Mononuclear cell (primary cell): ENCODE data around the gene DSTYK. TPM values are rescaled to one million over a fixed set of nuclear protein-coding genes. Genes with fewer than 3 reads are reported as not detected.
"Not testable (repeated sequence)": the region's sequence is repeated elsewhere in the genome, so short reads cannot be mapped to it uniquely, and the experiment has no call there.

Experiments used
- H3K27me3 ChIP-seq: 2 replicates; pipeline ENCODE4 v1.6.0; 2011; ENCODE audit warnings: low read length, control low read depth; ENCODE audit not compliant: insufficient read depth
- H3K4me1 ChIP-seq: 2 replicates; pipeline ENCODE4 v1.5.1; 2011; ENCODE audit warnings: mild to moderate bottlenecking, low read length, control low read depth; ENCODE audit not compliant: insufficient read depth
- H3K4me3 ChIP-seq: 2 replicates; pipeline ENCODE4 v1.5.1; 2011; ENCODE audit warnings: mild to moderate bottlenecking, low read length, moderate library complexity
- H3K9me3 ChIP-seq: 2 replicates; pipeline ENCODE4 v1.5.1; 2011; ENCODE audit warnings: low read depth, mild to moderate bottlenecking, control low read depth, low read length
- total RNA-seq: library from RNA; depleted of rRNA; stranded (reverse); fragments of >200 nt; gene quantifications from one replicate; pipeline ENCODE4 v1.2.3, GENCODE V29; 2012

DSTYK gene
- total RNA-seq, 1 donor, result 16.3 TPM

- no peaks in the 10 kb centered on the region for H3K9me3 ChIP-seq
- H3K27me3 ChIP-seq, result no peaks in the 10 kb centered on the region
- no peak overlapping the region for H3K4me3 ChIP-seq
- H3K4me1 ChIP-seq, result no peaks in the 10 kb centered on the region
Measured at GRCh38 chr1:205246351-205247119, 35.0 kb upstream of the DSTYK start.

DNA sequence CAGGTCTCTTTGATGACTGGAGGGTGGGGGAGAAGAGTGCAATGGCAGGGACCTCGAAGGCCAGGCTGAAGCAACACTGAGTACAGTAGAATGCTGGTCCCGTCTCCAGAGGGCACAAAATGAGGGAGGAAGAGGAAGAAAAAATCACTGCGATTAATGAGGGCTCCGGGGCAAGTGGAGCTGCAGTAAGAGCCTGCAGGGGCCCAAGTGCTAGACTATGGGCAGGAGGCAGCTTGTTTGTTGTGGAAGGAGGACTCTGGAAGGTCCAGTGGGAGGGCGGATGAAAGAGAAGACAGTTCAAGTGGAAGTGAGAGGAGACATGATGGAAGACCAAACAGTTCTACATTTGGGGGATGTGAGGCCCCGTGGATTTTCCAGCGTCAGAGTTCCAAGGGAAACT, 33.6 kb upstream of the DSTYK start:
- no peak overlapping the region for H3K4me3 ChIP-seq

DNA sequence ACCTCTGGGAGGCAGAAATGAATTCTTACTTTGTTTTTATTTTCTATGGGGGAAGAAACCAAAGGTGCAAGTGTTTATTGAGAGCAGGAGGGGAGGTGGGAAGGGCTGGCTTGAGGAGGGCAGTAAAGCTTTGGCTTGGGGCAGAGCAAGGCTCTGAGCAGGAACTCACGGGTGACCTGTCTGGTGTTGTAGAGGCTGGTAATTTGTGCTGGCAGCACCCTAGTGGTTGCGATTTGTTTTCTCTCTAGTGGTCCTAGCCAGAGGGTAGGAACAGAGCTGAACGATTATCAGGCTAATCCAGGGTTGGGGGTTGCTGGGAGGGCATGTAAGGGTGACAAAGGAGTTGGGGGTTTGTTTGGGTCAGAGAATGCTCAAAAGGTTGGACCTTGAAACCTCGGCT, 32.9 kb upstream of the DSTYK start:
- no peaks in the 10 kb centered on the region for H3K9me3 ChIP-seq
- H3K27me3 ChIP-seq, result no peaks in the 10 kb centered on the region
- H3K4me3 ChIP-seq, result no peak overlapping the region
- no peaks in the 10 kb centered on the region for H3K4me1 ChIP-seq

More for the DNA sequence above, 33.6 kb upstream of the DSTYK start:
- Histone ChIP-seq H3K4me1 (no peaks in the 10 kb centered on the region), H3K9me3 (no peaks in the 10 kb centered on the region), H3K27me3 (no peaks in the 10 kb centered on the region)

DNA sequence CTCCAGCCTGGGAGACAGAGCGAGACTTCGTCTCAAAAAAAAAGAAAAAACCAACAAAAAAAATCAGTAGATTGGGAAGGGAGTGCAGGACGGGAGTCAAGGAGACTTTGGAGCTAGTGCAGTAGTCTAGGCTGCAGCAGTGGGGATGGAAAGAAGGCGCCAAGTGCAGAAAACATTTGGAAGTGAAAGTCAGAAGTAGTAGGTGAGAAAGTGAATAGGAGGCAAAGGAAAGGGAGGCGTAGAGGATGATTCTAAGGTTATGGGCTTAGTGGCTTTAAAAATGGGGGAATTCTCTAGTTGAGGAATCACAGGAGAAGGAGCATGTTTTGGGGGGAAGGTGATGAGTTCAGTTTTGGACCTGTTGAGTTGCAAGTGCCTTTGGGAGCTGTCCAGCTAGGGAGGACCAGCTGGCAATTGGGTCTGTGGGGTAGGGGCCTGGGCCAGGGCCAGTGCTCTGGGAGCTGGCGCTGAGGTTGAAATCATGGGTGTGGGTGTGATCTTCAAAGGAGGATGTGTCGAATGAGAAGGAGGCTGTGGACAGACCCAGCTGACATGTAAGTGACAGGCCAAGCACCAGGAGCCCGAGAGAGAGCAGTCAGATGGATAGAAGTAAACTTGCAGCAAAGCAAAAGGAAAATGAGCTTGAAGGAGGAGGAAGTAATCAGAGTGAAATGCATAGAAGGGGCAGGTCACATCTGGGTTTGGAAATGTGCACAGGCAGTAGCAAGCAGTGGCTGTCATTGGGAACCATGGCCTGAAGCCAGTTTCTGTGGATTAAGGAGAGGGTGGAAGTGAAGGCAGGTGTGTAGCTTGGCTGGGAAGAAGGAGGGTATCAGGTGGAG, 32.1 kb upstream of the DSTYK start:
- Histone ChIP-seq H3K27me3 (no peaks in the 10 kb centered on the region), H3K4me1 (no peaks in the 10 kb centered on the region), H3K9me3 (no peaks in the 10 kb centered on the region), H3K4me3 (no peak overlapping the region)

DNA sequence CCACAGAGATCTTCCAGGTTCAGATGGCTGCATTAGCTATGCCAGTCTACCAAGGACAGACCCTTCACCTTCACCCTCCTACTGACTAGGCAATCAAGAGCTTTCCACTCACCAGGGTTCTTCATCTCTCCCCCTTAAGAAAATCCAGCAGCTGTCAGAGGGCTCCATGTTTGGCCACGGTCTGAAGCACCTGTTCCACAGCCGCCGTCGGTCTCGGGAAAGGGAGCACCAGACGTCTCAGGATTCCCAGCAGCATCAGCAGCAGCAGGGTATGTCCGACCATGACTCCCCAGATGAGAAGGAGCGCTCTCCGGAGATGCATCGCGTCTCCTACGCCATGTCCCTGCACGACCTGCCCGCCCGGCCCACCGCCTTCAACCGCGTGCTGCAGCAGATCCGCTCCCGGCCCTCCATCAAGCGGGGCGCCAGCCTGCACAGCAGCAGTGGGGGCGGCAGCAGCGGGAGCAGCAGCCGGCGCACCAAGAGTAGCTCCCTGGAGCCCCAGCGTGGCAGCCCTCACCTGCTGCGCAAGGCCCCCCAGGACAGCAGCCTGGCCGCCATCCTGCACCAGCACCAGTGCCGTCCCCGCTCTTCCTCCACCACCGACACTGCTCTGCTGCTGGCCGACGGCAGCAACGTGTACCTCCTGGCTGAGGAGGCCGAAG, 30.0 kb upstream of the DSTYK start:
- H3K4me1 ChIP-seq, result peaks cover 13% of the 10 kb centered on the region
- no peak overlapping the region for H3K4me3 ChIP-seq
- no peaks in the 10 kb centered on the region for H3K9me3 ChIP-seq
- H3K27me3 ChIP-seq, result no peaks in the 10 kb centered on the region

DNA sequence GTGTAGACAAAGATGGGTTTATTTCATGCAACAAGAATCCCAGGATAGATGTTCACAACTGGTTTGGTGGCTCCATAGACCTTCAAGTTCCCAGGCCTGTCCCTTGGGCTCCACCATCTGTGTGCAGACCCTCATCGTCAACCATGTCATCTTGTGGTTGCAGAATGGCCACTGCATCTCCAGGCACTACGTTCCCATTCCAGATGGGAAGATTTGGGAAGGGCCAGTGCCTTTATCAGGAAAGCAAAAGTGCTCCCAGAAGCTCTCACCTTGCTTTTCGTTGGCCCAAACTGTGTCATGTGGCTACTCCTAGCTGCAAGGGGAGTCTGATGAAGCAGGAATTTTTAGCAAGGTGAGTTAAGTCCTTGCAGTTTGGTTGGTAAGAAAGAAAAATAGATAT, 29.1 kb upstream of the DSTYK start:
- no peak overlapping the region for H3K4me3 ChIP-seq
- no peaks in the 10 kb centered on the region for H3K9me3 ChIP-seq
- H3K27me3 ChIP-seq, result no peaks in the 10 kb centered on the region
- peaks cover 13% of the 10 kb centered on the region for H3K4me1 ChIP-seq

- H3K4me1 ChIP-seq, result peaks cover 13% of the 10 kb centered on the region
- no peaks in the 10 kb centered on the region for H3K27me3 ChIP-seq
- no peaks in the 10 kb centered on the region for H3K9me3 ChIP-seq
- H3K4me3 ChIP-seq, result no peak overlapping the region
Measured at GRCh38 chr1:205240118-205240517, 28.6 kb upstream of the DSTYK start.

DNA sequence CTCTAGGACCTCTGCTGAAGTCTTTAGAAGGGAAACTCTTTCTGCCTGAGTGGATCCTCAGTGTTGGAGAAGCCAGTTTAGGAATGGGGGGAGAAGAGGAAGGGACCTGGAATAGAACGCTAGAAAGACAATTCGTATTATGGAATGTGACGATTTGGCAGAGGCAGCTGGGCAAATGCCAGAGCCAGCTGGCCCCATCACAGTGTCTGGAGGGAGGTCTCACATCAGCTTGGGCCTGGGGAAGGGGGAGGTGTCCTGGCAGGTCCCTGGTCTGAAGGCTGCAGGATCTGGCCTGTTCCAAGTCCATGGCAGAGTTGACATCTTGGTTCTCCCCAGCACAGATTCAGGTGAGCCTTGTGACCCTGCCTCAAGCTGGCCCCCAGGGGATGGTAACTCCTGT, 27.6 kb upstream of the DSTYK start:
- H3K4me3 ChIP-seq, result no peak overlapping the region
- H3K4me1 ChIP-seq, result peaks cover 13% of the 10 kb centered on the region
- no peaks in the 10 kb centered on the region for H3K27me3 ChIP-seq
- H3K9me3 ChIP-seq, result no peaks in the 10 kb centered on the region

GRCh38 chr1:205237526-205238484, 26.3 kb upstream of the DSTYK start:
- H3K27me3 ChIP-seq, result no peaks in the 10 kb centered on the region
- H3K4me3 ChIP-seq, result no peak overlapping the region
- H3K9me3 ChIP-seq, result no peaks in the 10 kb centered on the region
- peaks cover 13% of the 10 kb centered on the region for H3K4me1 ChIP-seq

DNA sequence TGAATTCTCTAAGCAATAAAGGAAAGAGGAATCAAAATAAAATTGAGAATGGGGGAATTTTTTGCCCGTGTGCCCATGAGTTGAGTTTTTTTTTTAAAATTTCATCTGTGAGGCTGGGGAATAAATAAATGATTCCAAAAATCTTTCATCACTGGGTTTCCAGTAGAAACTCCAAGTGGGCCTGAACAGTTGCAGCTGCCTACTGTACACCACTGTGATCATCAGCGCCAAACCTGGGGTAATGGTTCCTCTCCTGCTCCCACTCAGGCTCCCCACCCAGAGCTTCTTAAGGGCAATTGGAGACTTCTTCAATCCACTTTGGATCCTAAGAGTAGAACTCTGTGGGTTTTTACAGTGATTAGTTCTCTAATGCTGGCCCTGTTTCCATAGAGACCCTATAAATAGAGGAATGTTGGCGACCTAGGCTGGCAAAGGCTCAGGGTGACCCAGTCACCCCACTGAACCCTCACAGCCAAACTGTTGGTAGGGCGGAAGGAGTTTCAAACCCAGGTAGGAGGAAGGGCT, 25.5 kb upstream of the DSTYK start:
- no peak overlapping the region for H3K4me3 ChIP-seq
- H3K4me1 ChIP-seq, result peaks cover 13% of the 10 kb centered on the region
- H3K27me3 ChIP-seq, result no peaks in the 10 kb centered on the region
- H3K9me3 ChIP-seq, result no peaks in the 10 kb centered on the region

GRCh38 chr1:205236526-205236925, 25.0 kb upstream of the DSTYK start:
- Histone ChIP-seq H3K4me1 (peaks cover 13% of the 10 kb centered on the region), H3K27me3 (no peaks in the 10 kb centered on the region), H3K9me3 (no peaks in the 10 kb centered on the region)

DNA sequence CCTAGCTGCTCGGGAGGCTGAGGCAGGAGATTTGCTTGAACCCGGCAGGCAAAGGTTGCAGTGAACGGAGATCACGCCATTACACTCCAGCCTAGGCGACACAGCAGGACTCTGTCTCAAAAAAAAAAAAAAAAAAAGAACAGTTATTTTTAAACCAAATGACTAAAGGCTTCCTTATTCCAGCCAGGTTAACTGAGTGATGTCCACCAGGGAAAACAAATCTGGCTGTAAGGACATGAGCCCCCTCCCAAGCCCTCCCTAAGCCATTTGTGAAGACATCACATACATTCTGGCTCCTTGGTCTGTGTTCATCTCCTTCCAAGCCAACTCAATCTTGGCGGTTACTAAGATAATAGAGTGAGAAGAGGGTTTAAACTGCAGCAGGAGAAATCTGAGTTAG, 24.4 kb upstream of the DSTYK start:
- Histone ChIP-seq H3K4me1 (peaks cover 13% of the 10 kb centered on the region), H3K4me3 (no peak overlapping the region), H3K9me3 (no peaks in the 10 kb centered on the region), H3K27me3 (no peaks in the 10 kb centered on the region)

More at GRCh38 chr1:205236526-205236925, 25.0 kb upstream of the DSTYK start:
- no peak overlapping the region for H3K4me3 ChIP-seq

- H3K4me3 ChIP-seq, H3K27me3 ChIP-seq, H3K9me3 ChIP-seq: not testable (repeated sequence)
- H3K4me1 ChIP-seq, result peaks cover 27% of the 10 kb centered on the region
Measured at GRCh38 chr1:205233986-205234385, 22.5 kb upstream of the DSTYK start.

GRCh38 chr1:205232945-205233397, 21.5 kb upstream of the DSTYK start:
- H3K9me3 ChIP-seq, result no peaks in the 10 kb centered on the region
- H3K4me3 ChIP-seq, result no peak overlapping the region
- H3K4me1 ChIP-seq, result peaks cover 36% of the 10 kb centered on the region
- peaks cover 7% of the 10 kb centered on the region for H3K27me3 ChIP-seq
